AG20443 (cell line): ENCODE results near the gene PACS1.
A peak's percentile ranks its signal among the peaks of the same experiment; 100 is the strongest.
"Not testable (repeated sequence)": the region's sequence is repeated elsewhere in the genome, so short reads cannot be mapped to it uniquely, and the experiment has no call there.

Experiments used
- DNase-seq: peaks from one replicate; pipeline ENCODE4 v3.0.0; 2012; ENCODE audit warnings: low spot score, mixed read lengths

PACS1 gene

DNA sequence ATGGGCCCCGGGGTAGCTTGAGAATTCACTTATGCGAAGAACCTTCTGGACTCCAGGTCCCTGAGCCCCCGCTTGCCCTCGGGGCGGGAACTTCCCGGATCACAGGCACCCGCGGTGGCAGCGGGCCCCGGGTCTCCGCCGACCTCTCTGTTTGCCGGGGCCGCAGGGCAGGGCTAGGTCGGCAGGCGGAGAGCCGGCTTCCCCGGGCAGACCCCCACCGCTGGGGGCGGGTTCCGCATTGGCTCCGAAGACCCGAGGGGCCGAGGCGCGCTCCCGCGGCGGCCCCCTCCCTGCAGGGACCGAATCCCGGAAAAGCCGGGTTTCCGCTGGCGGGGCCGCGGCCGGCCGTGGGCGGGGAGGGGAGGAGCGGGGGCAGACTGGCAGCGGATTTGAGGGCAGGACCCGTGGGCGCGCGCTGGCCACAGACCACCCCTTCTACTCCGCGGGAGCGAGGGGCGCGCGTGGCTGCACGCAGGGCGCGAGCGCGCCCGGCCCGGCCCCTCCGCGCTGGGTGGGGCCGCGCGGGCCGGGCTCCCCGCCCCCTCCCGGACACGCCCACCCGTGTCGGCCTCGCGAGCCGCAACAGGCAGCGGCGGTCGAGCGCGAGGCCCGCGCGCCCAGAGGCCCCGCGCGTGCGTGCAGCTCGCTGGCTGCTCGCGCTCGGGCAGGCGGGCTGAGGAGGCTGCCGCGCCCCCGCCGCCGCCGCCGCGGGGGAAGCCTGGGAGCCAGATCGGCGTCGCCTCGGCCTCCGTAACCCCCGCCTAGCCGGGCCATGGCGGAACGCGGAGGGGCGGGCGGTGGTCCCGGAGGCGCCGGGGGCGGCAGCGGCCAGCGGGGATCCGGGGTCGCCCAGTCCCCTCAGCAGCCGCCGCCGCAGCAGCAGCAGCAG lies at the start of gene PACS1:
Gene PACS1, plus strand, starts transcription at position 558 of the 889 bp plus-strand sequence. Its CDS starts 215 bp downstream, at position 773.
- peak; percentile 97 for DNase-seq

GRCh38 chr11:66020618-66021357 lies 49.3 kb upstream of the PACS1 start:
- peak; percentile 93 for DNase-seq

DNA sequence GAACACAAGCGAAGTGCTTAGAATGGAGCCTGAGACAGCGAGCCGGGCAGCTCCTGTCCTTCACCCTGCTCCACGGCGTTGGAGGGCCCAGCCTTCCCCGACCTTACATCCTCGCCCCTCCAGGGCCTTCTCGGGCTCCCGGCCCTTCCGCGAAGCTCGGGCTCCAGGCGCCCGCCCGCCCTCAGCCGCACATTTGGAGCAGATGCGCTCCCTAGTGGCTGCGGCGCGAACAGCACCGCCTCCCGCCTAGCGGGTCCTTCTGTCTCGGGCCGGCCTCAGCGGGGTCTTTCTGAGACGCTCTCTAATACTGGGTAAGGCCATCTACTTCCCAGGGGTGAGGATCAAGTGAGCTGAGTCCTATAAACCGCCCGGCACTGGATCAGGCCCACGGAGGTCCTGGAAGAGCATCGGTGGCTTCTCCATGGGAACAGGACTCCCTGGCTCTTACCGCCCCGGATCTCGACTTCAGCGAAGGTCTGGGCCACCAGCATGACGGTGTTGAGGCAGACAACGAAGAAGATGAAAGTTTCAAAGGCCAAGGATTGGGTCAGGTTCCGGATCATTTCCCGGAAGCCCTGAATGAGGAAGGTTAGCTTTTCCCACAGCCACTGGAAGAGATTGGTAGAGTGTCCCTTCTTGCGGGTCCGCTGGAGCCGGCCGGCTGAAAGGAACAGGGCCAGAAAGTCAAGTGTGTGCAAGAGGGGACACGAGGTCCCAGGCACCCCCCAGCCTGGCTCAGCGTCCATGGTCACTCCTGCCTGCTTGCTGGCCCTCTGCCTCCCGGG lies 47.5 kb upstream of the PACS1 start:
- DNase-seq: peak; percentile 94

- not testable (repeated sequence) for DNase-seq
These were observed 47.0 kb upstream of the PACS1 start for GRCh38 chr11:66023186-66023440.

GRCh38 chr11:66026017-66026529 lies 44.0 kb upstream of the PACS1 start, which contains the start of gene CATSPER1:
TSS of gene CATSPER1 (minus strand) at chr11:66026479. CDS start at chr11:66026379, 100 bp downstream.
- DNase-seq: no peak

DNA sequence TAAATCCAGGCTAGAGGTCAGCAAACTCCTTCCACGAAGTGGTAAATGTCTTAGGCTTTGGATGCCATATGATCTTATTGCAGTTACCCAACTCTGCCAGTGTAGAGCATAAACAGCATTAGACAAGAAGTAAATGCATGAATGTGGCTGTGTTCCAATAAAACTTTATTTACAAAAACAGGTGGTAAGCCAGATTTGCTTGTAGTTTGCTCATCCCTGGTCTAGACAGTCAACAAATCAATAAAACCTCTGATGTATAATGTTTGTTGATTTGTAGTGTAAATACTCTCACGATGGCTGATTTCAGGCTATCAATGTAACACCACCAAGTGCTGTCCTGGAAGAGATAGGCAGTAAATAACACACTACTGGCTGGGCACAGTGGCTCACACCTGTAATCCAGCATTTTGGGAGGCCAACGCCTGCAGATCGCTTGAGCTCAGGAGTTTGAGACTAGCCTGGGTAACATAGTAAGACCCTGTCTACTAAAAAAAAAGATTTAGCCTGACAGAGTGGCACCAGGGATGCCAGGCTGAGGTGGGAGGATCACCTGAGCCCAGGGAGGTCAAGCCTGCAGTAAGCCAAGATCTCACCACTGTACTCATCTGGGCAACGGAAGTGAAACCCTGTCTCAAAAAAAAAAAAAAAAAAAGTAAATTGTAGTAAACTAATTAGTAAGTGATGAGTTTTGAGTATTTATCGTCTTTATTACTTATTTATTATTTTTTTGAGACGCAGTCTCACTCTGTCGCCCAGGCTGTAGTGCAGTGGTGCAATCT lies 36.9 kb upstream of the PACS1 start:
- DNase-seq: no peak

GRCh38 chr11:66035653-66036333 lies 34.3 kb upstream of the PACS1 start:
- no peak for DNase-seq

DNA sequence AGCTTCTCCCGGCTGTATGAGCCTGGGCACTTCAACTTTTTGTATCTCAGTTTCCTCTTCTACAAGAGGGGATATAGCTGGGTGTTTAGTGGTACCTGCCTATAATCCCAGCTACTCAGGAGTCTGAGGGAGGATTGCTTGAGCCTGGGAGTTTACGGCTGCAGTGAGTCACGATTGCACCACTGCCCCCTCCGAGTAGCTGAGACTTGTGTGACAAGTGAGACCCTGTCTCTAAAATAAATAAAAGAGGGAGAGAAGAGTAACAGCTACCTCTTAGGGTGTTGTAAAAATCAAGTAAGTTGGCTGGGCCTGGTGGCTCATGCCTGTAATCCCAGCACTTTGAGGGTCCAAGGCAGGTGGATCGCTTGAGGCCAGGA lies 33.8 kb upstream of the PACS1 start:
- DNase-seq: no peak

- DNase-seq: no peak
These were observed 32.7 kb upstream of the PACS1 start for GRCh38 chr11:66037327-66037726.

DNA sequence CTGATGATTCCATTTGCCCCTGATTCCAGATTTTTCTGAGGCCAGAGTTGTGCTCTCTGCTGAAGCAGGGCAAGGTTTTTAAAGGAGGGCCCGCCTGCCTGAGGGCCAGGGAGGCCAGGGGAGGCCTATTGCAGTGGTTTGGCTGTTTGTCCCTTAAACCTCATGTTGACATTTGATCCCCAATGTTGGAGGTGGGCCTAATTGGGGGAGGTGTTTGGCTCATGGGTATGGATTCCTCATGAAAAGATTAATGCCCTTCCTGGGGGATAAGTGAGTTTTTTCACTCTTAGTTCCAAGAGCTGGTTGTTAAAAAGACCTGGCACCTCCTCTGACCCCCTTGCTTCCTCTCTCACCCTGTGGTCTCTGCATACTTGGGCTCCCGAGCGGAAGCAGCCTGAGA lies 30.3 kb upstream of the PACS1 start:
- no peak for DNase-seq

GRCh38 chr11:66042227-66042995 lies 27.7 kb upstream of the PACS1 start:
- DNase-seq: no peak

DNA sequence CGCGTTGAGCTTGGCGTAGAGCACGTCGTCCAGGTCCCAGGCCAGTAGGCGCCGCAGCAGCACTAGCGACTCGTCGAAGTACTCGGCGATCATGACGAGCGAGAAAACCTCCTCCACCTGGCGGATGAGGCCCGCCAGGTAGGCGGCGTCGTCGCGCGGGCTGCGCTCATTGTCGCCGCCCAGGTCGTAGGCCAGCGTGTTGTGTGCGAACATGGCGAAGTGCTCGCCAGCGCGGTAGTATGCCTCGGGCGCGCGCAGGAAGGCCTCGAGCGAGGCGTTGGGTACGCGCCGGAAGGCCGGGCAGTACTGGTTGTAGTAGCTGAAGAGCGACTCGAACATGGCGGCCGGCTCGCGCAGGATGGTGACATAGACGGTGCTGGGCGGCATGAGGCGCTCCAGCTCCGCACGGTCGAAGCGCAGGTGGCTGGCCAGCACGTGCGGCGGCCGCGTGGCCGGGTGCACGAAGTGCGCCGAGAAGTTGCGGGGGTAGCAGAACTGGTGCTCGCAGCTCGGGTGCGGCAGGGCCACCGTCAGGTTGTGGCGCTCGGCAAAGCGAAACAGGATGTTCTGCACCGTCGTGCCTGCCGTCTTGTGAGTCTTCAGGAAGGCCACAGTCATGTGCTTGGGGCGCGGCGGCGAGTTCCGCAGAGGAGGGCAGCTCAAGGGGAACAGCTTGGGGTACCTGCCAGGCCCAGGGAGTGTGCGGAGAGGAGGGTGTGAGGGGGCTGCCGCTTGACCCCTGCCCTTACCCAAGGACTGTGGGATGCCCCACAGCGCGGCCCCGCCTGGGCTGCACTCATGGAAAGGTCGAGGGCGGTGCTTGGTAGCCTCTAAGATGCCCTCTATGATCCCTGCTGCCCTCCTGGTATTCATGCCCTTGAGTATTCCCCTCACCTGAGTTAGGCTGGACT lies 26.8 kb upstream of the PACS1 start:
- DNase-seq: no peak

DNA sequence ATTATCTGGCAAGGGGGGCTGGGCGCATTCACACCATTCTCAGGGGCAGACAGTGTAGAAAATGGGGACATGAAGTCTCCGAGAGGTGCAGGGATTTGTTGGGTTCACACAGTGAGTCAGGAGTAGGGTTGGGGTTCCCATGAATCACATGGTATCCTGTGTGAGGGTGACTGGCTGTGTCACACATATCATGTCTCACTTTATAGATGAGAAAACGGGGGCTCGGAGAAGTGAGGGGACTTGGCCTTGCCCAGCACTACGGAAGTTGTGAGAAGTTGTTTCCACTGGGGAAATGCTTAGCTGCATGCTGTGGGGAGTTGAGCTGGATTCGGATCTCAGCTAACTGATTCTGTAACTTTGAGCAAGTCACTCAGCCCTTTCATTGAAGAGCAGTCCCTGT lies 25.3 kb upstream of the PACS1 start:
- no peak for DNase-seq

GRCh38 chr11:66045177-66045639 lies 24.9 kb upstream of the PACS1 start:
- DNase-seq: peak; percentile 93

- DNase-seq: no peak
These were observed 23.2 kb upstream of the PACS1 start for GRCh38 chr11:66046901-66047300.

DNA sequence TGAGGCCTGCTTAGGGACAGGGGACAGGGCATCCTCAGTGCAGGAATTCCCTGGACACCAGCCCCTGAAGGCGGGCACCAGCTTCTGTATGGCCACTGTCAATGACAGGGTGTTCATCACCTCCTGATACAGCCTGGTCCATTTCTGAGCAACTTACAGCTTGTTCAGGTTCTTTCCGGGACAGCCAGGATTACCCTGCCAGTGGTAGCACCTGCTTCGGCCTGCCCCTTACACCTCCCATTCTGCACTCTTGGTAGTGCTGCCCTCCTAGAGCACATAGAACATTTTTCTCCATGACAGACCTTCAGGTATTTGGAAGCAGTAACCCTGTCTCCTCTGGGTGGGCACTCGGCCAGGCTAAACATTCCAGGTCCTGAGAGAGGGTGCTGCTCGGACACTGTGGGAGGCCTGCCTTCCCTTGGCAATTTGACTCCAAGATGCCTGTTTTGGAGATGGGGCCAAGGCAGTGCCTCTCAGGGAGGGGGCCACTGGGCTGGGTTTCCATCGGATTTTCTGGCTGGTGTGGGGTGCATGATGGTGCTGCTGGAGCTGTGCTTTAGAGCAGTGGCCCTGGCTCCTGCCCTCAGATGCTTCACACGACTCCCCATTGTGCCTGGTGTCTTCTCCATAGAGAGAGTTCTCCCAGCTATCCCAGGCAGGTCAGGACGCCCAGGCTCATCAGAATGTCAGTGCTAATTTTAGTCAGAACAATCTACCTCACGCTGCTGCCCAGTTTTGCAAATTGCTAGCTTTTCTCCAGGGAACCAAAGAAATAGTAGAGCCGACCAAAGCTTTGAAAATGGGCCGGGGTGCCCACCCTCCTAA lies 22.3 kb upstream of the PACS1 start:
- DNase-seq: no peak

GRCh38 chr11:66048547-66049323 lies 21.3 kb upstream of the PACS1 start, which contains the start of gene GAL3ST3:
TSS of gene GAL3ST3 (minus strand) at chr11:66049161. CDS start at chr11:66045415, 3,746 bp downstream.
- no peak for DNase-seq
